Tibial nerve (tissue), 4 donors: ENCODE results near the gene SPRY2. TPM values are rescaled to one million over a fixed set of nuclear protein-coding genes. Genes with fewer than 3 reads are reported as not detected.

ENCODE experiments used
- DNase-seq, 2 donors: peaks; one replicate each; pipeline ENCODE4 v3.0.0-alpha.2; 2019; ENCODE audit warnings: low spot score in 2 of 2
- H3K27ac ChIP-seq, 4 donors: fragments of 200-600 bp; sonication (generic) in 3 of 4; one replicate each; pipeline ENCODE4 v1.5.1; 2017 to 2019; ENCODE audit warnings: mild to moderate bottlenecking in 1 of 4
- H3K27me3 ChIP-seq, 2 donors: fragments of 200-600 bp; sonication (generic) in 1 of 2; one replicate each; pipeline versions ENCODE4 v1.5.1 to v1.6.0; 2017 to 2019
- H3K36me3 ChIP-seq, 3 donors: fragments of 200-600 bp; sonication (generic); one replicate each; pipeline ENCODE4 v1.5.1; 2018 to 2019
- H3K4me1 ChIP-seq, 4 donors: fragments of 200-600 bp; sonication (generic) in 3 of 4; one replicate each; pipeline ENCODE4 v1.5.1; 2017 to 2019
- H3K4me3 ChIP-seq, 4 donors: fragments of 200-600 bp; sonication (generic) in 3 of 4; one replicate each; pipeline ENCODE4 v1.5.1; 2017 to 2019; ENCODE audit warnings: mild to moderate bottlenecking in 1 of 4, moderate library complexity in 1 of 4
- H3K9me3 ChIP-seq, 4 donors: fragments of 200-600 bp; sonication (generic) in 3 of 4; one replicate each; pipeline ENCODE4 v1.5.1; 2017 to 2019
- CTCF ChIP-seq, 5 experiments: fragments of 200-600 bp in 3 of 5; fragments of 450-650 bp in 2 of 5; sonication (generic) in 3 of 5; IDR thresholded peaks; one replicate each; pipeline ENCODE4 v1.5.1; 2016 to 2019; ENCODE audit warnings: antibody characterized with exemption in 5 of 5, mild to moderate bottlenecking in 3 of 5, moderate library complexity in 2 of 5
- EP300 ChIP-seq, 2 donors: sonication (generic); formaldehyde crosslinking; IDR thresholded peaks; one replicate each; pipeline ENCODE4 v1.6.1; 2017; ENCODE audit warnings: antibody characterized with exemption in 2 of 2, mild to moderate bottlenecking in 1 of 2
- POLR2A ChIP-seq, 2 donors: fragments of 450-650 bp; IDR thresholded peaks; one replicate each; pipeline ENCODE4 v1.6.1; 2017; ENCODE audit warnings: antibody characterized with exemption in 2 of 2, mild to moderate bottlenecking in 2 of 2, moderate library complexity in 2 of 2
- WGBS, 2 donors: methylation state at CpG; one replicate each; pipeline ENCODE4 v1.1.5; 2018; 5-methylcytosine and 5-hydroxymethylcytosine counted together
- total RNA-seq, 4 donors: library from RNA; depleted of rRNA; stranded (reverse); fragments of >200 nt; gene quantifications; one replicate each; pipeline ENCODE4 v1.1.0, GENCODE V29; 2016

Gene SPRY2
- total RNA-seq, 4 donors from 2014 or later, result 80.4 to 122 (median 92.5) TPM

- no peaks in the 10 kb centered on the region for H3K9me3 ChIP-seq
- no peaks in the 10 kb centered on the region for H3K27me3 ChIP-seq
- H3K4me1 ChIP-seq, result peaks cover 0 to 27% (median 5%) of the 10 kb centered on the region in 4 donors
- peaks cover 0 to 8% (median 0%) of the 10 kb centered on the region in 3 donors for H3K36me3 ChIP-seq
- TF ChIP-seq CTCF (IDR thresholded peaks at IDR 0.05), result no peak
- no peak for TF ChIP-seq EP300 (IDR thresholded peaks at IDR 0.05)
- no peak for TF ChIP-seq POLR2A (IDR thresholded peaks at IDR 0.05)
- WGBS, 2 donors, result 62 to 66% methylated on average over 3 of the region's 3 CpGs
- peak overlapping the region in 2 of 4 donors; percentile 58 to 63 for H3K27ac ChIP-seq
- no peak for DNase-seq
- no peak overlapping the region for H3K4me3 ChIP-seq
Measured at GRCh38 chr13:80306337-80306972, 34.5 kb downstream of the SPRY2 start.

- 30 to 44% methylated on average over 1 of the region's 1 CpG for WGBS, 2 donors
- Histone ChIP-seq H3K4me3 (no peak overlapping the region), H3K27ac (peak overlapping the region in 2 of 4 donors; percentile 58 to 63), H3K36me3 (peaks cover 0 to 13% (median 0%) of the 10 kb centered on the region in 3 donors), H3K9me3 (no peaks in the 10 kb centered on the region), H3K27me3 (no peaks in the 10 kb centered on the region), H3K4me1 (peaks cover 0 to 27% (median 5%) of the 10 kb centered on the region in 4 donors)
- TF ChIP-seq POLR2A (IDR thresholded peaks at IDR 0.05) (no peak), EP300 (IDR thresholded peaks at IDR 0.05) (no peak), CTCF (IDR thresholded peaks at IDR 0.05) (no peak)
- no peak for DNase-seq
Measured at GRCh38 chr13:80305737-80306136, 35.2 kb downstream of the SPRY2 start.

GRCh38 chr13:80303225-80303811 is 37.6 kb downstream of the SPRY2 start:
- no peak for TF ChIP-seq POLR2A (IDR thresholded peaks at IDR 0.05)
- TF ChIP-seq EP300 (IDR thresholded peaks at IDR 0.05), result peak in 1 of 2 donors; percentile 31
- Histone ChIP-seq H3K27ac (no peak overlapping the region), H3K36me3 (peaks cover 0 to 7% (median 0%) of the 10 kb centered on the region in 3 donors), H3K9me3 (no peaks in the 10 kb centered on the region), H3K27me3 (no peaks in the 10 kb centered on the region), H3K4me1 (peaks cover 0 to 27% (median 5%) of the 10 kb centered on the region in 4 donors), H3K4me3 (no peak overlapping the region)
- DNase-seq, result no peak
- 84 to 89% methylated on average over 6 of the region's 6 CpGs for whole genome bisulfite sequencing, 2 donors

GRCh38 chr13:80299046-80299445 is 41.9 kb downstream of the SPRY2 start:
- no peaks in the 10 kb centered on the region for H3K27me3 ChIP-seq
- TF ChIP-seq CTCF (IDR thresholded peaks at IDR 0.05) (no peak), EP300 (IDR thresholded peaks at IDR 0.05) (no peak), POLR2A (IDR thresholded peaks at IDR 0.05) (no peak)
- H3K4me1 ChIP-seq, result no peaks in the 10 kb centered on the region
- peaks cover 0 to 7% (median 0%) of the 10 kb centered on the region in 3 donors for H3K36me3 ChIP-seq
- no peak overlapping the region for H3K4me3 ChIP-seq
- no peaks in the 10 kb centered on the region for H3K9me3 ChIP-seq
- no peak overlapping the region for H3K27ac ChIP-seq
- no peak for DNase-seq

- no peak for DNase-seq
- WGBS, 2 donors, result 70 to 96% methylated on average over 2 of the region's 2 CpGs
- TF ChIP-seq EP300 (IDR thresholded peaks at IDR 0.05) (no peak), POLR2A (IDR thresholded peaks at IDR 0.05) (no peak), CTCF (IDR thresholded peaks at IDR 0.05) (no peak)
- Histone ChIP-seq H3K27me3 (no peaks in the 10 kb centered on the region), H3K4me1 (no peaks in the 10 kb centered on the region), H3K4me3 (no peak overlapping the region), H3K9me3 (no peaks in the 10 kb centered on the region), H3K27ac (no peak overlapping the region), H3K36me3 (peaks cover 0 to 7% (median 0%) of the 10 kb centered on the region in 3 donors)
Measured at GRCh38 chr13:80297503-80297902, 43.4 kb downstream of the SPRY2 start.
